ENCODE measurements around the gene EPHA2.
"Not testable (repeated sequence)": the region's sequence is repeated elsewhere in the genome, so short reads cannot be mapped to it uniquely, and the experiment has no call there.

GRCh38 chr1:16168144-16168495, 12.3 kb upstream of the EPHA2 start:
- TF ChIP-seq CTCF (IDR thresholded peaks at IDR 0.05; ENCODE audit: low read depth, low read length); POLR2A (IDR thresholded peaks at IDR 0.05; ENCODE audit: extremely low read depth, insufficient read length); MAX (IDR thresholded peaks at IDR 0.05; ENCODE audit: low read depth, low read length): not testable (repeated sequence)
